B cell (primary cell): ENCODE results near the gene LTBP2. TPM values are rescaled to one million over a fixed set of nuclear protein-coding genes. Genes with fewer than 3 reads are reported as not detected.

Experiments used
- ATAC-seq: fragments of 200-7000 bp; cut with Tn5 transposase; one replicate; pipeline ENCODE4 v1.10.0; 2021; ENCODE audit warnings: low read depth, mild to moderate bottlenecking, moderate number of reproducible peaks, moderate library complexity
- CTCF ChIA-PET: fragments of 350-600 bp; sonication (Branson Sonifier 250); formaldehyde crosslinking; loops from one replicate; lab custom pipeline; 2021; ENCODE audit warnings: antibody characterized with exemption, inconsistent platforms; lab: Charles Lee
- POLR2A ChIA-PET: fragments of 350-600 bp; sonication (Branson Sonifier 250); formaldehyde crosslinking; loops from one replicate; lab custom pipeline; 2021; ENCODE audit warnings: antibody characterized with exemption; lab: Charles Lee
- DNase-seq: peaks from one replicate; pipeline ENCODE4 v3.0.0; 2013
- H2AFZ ChIP-seq: 2 replicates; pipeline ENCODE4 v1.6.1; 2012; ENCODE audit warnings: mild to moderate bottlenecking, low read depth, low read length; ENCODE audit not compliant: insufficient read depth, poor library complexity, severe bottlenecking
- H3K27ac ChIP-seq, 2 donors: 1 replicate in 1 of 2; 2 replicates in 1 of 2; pipeline ENCODE4 v1.5.1; 2012 to 2013; ENCODE audit warnings: low read length in 2 of 2, mild to moderate bottlenecking in 2 of 2, moderate library complexity in 1 of 2
- H3K27me3 ChIP-seq, 4 experiments: fragments of 200-600 bp in 1 of 4; sonication (generic) in 1 of 4; replicated peaks in 1 of 4; 1 replicate in 2 of 4; 2 replicates in 2 of 4; pipeline versions ENCODE4 v1.6.1 to v1.7.0; 2013 to 2016; ENCODE audit warnings: low read length in 3 of 4, mild to moderate bottlenecking in 2 of 4, mixed read lengths in 1 of 4, moderate library complexity in 1 of 4; ENCODE audit not compliant: insufficient read depth in 4 of 4, control insufficient read depth in 3 of 4; ENCODE audit errors: control extremely low read depth in 1 of 4
- H3K36me3 ChIP-seq, 2 experiments: replicated peaks in 1 of 2; 1 replicate in 1 of 2; 2 replicates in 1 of 2; pipeline versions ENCODE4 v1.6.1 to v1.7.1; 2013; ENCODE audit warnings: low read length in 1 of 2; ENCODE audit not compliant: insufficient read depth in 2 of 2, control insufficient read depth in 1 of 2; ENCODE audit errors: control extremely low read depth in 1 of 2, extremely low read depth in 1 of 2
- H3K4me1 ChIP-seq, 2 donors: fragments of 200-600 bp in 1 of 2; sonication (generic) in 1 of 2; 1 replicate in 1 of 2; 2 replicates in 1 of 2; pipeline versions ENCODE4 v1.5.1 to v1.6.1; 2013 to 2017; ENCODE audit warnings: low read length in 2 of 2; ENCODE audit not compliant: control insufficient read depth in 2 of 2, insufficient read depth in 2 of 2
- H3K4me2 ChIP-seq: replicated peaks from 2 replicates; pipeline ENCODE3; 2012; ENCODE audit warnings: mild to moderate bottlenecking, low read depth, low read length; ENCODE audit not compliant: poor library complexity, severe bottlenecking
- H3K4me3 ChIP-seq, 5 experiments: fragments of 200-600 bp in 1 of 5; sonication (generic) in 1 of 5; 1 replicate in 3 of 5; 2 replicates in 2 of 5; pipeline versions ENCODE4 v1.5.1 to v1.7.0; 2011 to 2016; ENCODE audit warnings: low read length in 4 of 5, mild to moderate bottlenecking in 4 of 5, low read depth in 2 of 5, control low read depth in 1 of 5, moderate library complexity in 1 of 5; ENCODE audit not compliant: insufficient read depth in 1 of 5; ENCODE audit errors: control extremely low read depth in 1 of 5, extremely low read depth in 1 of 5
- H3K79me2 ChIP-seq: fragments of 200-600 bp; sonication (generic); one replicate; pipeline ENCODE4 v1.6.0; 2016; ENCODE audit warnings: low read length; ENCODE audit not compliant: control insufficient read depth, insufficient read depth
- H3K9ac ChIP-seq: fragments of 200-600 bp; sonication (generic); 2 replicates; pipeline ENCODE4 v1.6.1; 2017; ENCODE audit warnings: mild to moderate bottlenecking, low read length, moderate library complexity
- H3K9me3 ChIP-seq, 3 donors: one replicate each; pipeline versions ENCODE4 v1.6.1 to v1.7.1; 2013; ENCODE audit warnings: low read length in 2 of 3; ENCODE audit not compliant: control insufficient read depth in 2 of 3, insufficient read depth in 1 of 3; ENCODE audit errors: control extremely low read depth in 1 of 3
- H4K20me1 ChIP-seq: 2 replicates; pipeline ENCODE4 v1.6.0; 2012; ENCODE audit warnings: mild to moderate bottlenecking, low read length; ENCODE audit not compliant: insufficient read depth, control insufficient read depth, poor library complexity, severe bottlenecking
- H3K27ac Mint-ChIP-seq: one replicate; pipeline ENCODE4 v1.8.0; 2021; ENCODE audit warnings: mixed read lengths
- H3K27me3 Mint-ChIP-seq: one replicate; pipeline ENCODE4 v1.8.0; 2021; ENCODE audit warnings: mixed read lengths
- H3K4me1 Mint-ChIP-seq: one replicate; pipeline ENCODE4 v1.8.0; 2021; ENCODE audit warnings: mixed read lengths
- H3K4me3 Mint-ChIP-seq: one replicate; pipeline ENCODE4 v1.8.0; 2021; ENCODE audit warnings: mixed read lengths
- H3K9me3 Mint-ChIP-seq: one replicate; pipeline ENCODE4 v1.8.0; 2022; ENCODE audit warnings: mixed read lengths; ENCODE audit not compliant: insufficient read depth
- CTCF ChIP-seq: fragments of 200-600 bp; IDR thresholded peaks from one replicate; pipeline ENCODE4 v1.8.0; 2022; ENCODE audit warnings: antibody characterized with exemption, mild to moderate bottlenecking
- EZH2 ChIP-seq: IDR thresholded peaks from 2 replicates; pipeline ENCODE4 v1.6.1; 2012; ENCODE audit warnings: borderline replicate concordance, low read depth, mild to moderate bottlenecking, moderate library complexity, low read length; ENCODE audit not compliant: insufficient read depth, poor library complexity, severe bottlenecking
- WGBS: methylation state at CpG from one replicate; pipeline ENCODE4 v1.1.5; 2013; ENCODE audit warnings: missing lambda C conversion rate; ENCODE audit not compliant: insufficient coverage; 5-methylcytosine and 5-hydroxymethylcytosine counted together
- intact Hi-C: fragments of 100-400 bp; cut with micrococcal nuclease; formaldehyde crosslinking; loops from one replicate; pipeline ENCODE4 v1.10.0; 2022
- polyA plus RNA-seq: library from polyadenylated mRNA; depleted of rRNA; stranded (reverse); fragments of >200 nt; gene quantifications from 2 replicates; pipeline ENCODE4 v1.2.3, GENCODE V29; 2012
- total RNA-seq, 2 donors: library from RNA; stranded (reverse); fragments of 120-200 nt in 1 of 2; gene quantifications; 1 replicate in 1 of 2; 2 replicates in 1 of 2; pipeline versions ENCODE4 v1.2.3 to v1.2.4, GENCODE V29; 2013 to 2022

Gene LTBP2
- total and polyA plus RNA-seq, 2 donors (not counting 1 experiment from before 2014, with no cell fraction given) = 0.12 to 0.22 TPM

GRCh38 chr14:74517731-74518130, 94.3 kb downstream of the LTBP2 start:
- no peak overlapping the region for H3K4me3 ChIP-seq
- no peak overlapping the region for H3K4me2 ChIP-seq
- no peak overlapping the region for H3K27ac Mint-ChIP-seq
- WGBS = 84% methylated on average over 3 of the region's 4 CpGs
- peaks cover 6 to 7% of the 10 kb centered on the region in 2 donors for H3K4me1 ChIP-seq
- no peaks in the 10 kb centered on the region for H3K9me3 ChIP-seq
- no peak overlapping the region for H2AFZ ChIP-seq
- H3K27me3 ChIP-seq = peaks cover 0 to 13% (median 2%) of the 10 kb centered on the region in 4 experiments
- intact Hi-C loops = no loop called here
- no peaks in the 10 kb centered on the region for H3K36me3 ChIP-seq
- H3K4me3 Mint-ChIP-seq = no peak overlapping the region
- peaks cover 28% of the 10 kb centered on the region for H3K27me3 Mint-ChIP-seq
- DNase-seq (no peak), ATAC-seq (no peak)
- peaks cover 7% of the 10 kb centered on the region for H3K4me1 Mint-ChIP-seq
- H4K20me1 ChIP-seq = no peaks in the 10 kb centered on the region
- H3K9ac ChIP-seq = no peak overlapping the region
- no peak for TF ChIP-seq EZH2
- no peak for TF ChIP-seq CTCF
- H3K9me3 Mint-ChIP-seq = no peaks in the 10 kb centered on the region
- no peaks in the 10 kb centered on the region for H3K79me2 ChIP-seq
- CTCF ChIA-PET = no interaction called here
- POLR2A ChIA-PET = no interaction called here
- H3K27ac ChIP-seq = no peak overlapping the region

GRCh38 chr14:74516451-74517160, 95.4 kb downstream of the LTBP2 start:
- Histone ChIP-seq H3K36me3 (no peaks in the 10 kb centered on the region), H3K4me2 (no peak overlapping the region), H3K4me1 (peaks cover 6 to 7% of the 10 kb centered on the region in 2 donors), H2AFZ (no peak overlapping the region), H4K20me1 (no peaks in the 10 kb centered on the region), H3K79me2 (no peaks in the 10 kb centered on the region), H3K9ac (no peak overlapping the region), H3K9me3 (no peaks in the 10 kb centered on the region), H3K27ac (no peak overlapping the region), H3K27me3 (peaks cover 0 to 16% (median 2%) of the 10 kb centered on the region in 4 experiments), H3K4me3 (no peak overlapping the region)
- Mint-ChIP-seq H3K9me3 (no peaks in the 10 kb centered on the region), H3K27me3 (peaks cover 33% of the 10 kb centered on the region), H3K4me1 (peaks cover 7% of the 10 kb centered on the region), H3K4me3 (no peak overlapping the region), H3K27ac (no peak overlapping the region)
- ATAC-seq (no peak), DNase-seq (no peak)
- 95% methylated on average over 9 of the region's 12 CpGs for WGBS
- ChIA-PET CTCF (interaction anchor here (1.0 kb wide), 1 partner anchor 9 kb away, joined by 3 read pairs; no protein-coding TSS in a partner anchor), POLR2A (no interaction called here)
- TF ChIP-seq CTCF = no peak
- no peak for TF ChIP-seq EZH2
- intact Hi-C loops = no loop called here
